Cardiac fibroblast (primary cell): ENCODE data around the gene ACO1.

Source experiments
- DNase-seq, 2 donors: peaks; one replicate each; pipeline versions ENCODE4 v3.0.0 to v3.0.0-alpha.2; 2010; ENCODE audit warnings: low read depth in 2 of 2
- H3K4me3 ChIP-seq, 2 donors: replicated peaks in 1 of 2; 1 replicate in 1 of 2; 2 replicates in 1 of 2; pipeline ENCODE4 v1.5.1; 2011; ENCODE audit warnings: low read depth in 2 of 2, low read length in 2 of 2, mild to moderate bottlenecking in 2 of 2, moderate library complexity in 1 of 2
- TF ChIP-seq, protein P1 (sequence below): IDR thresholded peaks from one replicate; pipeline ENCODE4 v1.5.1; 2011; ENCODE audit warnings: low read depth, mild to moderate bottlenecking, low read length, inconsistent platforms

Gene ACO1

DNA sequence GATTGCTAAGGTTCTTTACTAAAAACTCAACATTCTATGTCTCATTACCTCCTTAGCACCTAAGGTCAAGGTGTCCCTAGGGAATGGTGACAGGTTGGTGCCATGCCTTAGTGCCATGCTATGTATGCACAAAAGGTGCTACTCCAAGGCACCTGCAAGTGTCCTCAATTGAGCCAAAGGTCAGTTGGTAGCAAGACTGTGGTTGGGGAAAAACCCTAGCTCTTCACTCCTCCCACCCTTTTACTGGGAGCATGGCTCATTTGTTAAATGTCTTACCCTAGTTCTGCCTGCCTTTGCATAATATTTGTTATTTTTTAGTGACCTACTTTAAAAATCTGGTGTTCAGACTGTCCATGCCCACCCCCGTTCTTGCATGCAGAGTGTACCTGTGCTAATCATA is 17.0 kb downstream of the ACO1 start:
- no peak overlapping the region for H3K4me3 ChIP-seq
- no peak for DNase-seq
- TF ChIP-seq, protein P1, sequence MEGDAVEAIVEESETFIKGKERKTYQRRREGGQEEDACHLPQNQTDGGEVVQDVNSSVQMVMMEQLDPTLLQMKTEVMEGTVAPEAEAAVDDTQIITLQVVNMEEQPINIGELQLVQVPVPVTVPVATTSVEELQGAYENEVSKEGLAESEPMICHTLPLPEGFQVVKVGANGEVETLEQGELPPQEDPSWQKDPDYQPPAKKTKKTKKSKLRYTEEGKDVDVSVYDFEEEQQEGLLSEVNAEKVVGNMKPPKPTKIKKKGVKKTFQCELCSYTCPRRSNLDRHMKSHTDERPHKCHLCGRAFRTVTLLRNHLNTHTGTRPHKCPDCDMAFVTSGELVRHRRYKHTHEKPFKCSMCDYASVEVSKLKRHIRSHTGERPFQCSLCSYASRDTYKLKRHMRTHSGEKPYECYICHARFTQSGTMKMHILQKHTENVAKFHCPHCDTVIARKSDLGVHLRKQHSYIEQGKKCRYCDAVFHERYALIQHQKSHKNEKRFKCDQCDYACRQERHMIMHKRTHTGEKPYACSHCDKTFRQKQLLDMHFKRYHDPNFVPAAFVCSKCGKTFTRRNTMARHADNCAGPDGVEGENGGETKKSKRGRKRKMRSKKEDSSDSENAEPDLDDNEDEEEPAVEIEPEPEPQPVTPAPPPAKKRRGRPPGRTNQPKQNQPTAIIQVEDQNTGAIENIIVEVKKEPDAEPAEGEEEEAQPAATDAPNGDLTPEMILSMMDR = no peak

DNA sequence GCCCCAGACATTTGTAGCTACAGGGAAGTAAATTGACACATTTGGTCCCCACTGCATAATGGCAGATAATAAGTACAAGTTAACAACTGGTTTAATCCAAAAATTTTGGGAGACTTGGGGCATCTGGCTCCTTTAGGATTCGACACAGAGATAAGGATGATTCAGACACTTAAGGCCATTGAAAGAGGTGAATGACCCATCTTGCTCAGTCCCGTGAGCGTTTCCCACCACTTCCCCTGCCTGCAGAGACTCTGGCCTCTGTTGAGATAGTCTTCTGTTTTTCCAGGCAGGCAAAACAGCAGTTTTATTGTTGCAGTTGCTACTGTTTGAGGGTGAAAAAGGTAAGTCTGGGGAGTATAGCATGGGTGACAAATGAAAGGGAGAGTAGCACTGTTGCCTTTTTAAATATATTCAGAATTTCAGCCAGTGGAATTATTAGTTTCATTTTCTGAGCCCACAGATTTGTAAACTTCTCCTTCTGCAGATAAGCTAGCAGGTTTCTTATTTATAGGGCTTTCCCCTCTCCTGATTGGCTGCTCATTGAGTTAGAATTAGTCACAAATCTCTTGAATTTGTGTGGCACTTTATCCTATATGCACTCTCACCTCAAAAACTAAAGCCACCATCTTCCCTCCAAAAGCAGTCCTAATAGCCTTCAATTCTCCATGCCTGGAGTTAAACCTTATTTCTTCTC is 19.3 kb downstream of the ACO1 start:
- DNase-seq = peak in 1 of 2 donors; percentile 22

DNA sequence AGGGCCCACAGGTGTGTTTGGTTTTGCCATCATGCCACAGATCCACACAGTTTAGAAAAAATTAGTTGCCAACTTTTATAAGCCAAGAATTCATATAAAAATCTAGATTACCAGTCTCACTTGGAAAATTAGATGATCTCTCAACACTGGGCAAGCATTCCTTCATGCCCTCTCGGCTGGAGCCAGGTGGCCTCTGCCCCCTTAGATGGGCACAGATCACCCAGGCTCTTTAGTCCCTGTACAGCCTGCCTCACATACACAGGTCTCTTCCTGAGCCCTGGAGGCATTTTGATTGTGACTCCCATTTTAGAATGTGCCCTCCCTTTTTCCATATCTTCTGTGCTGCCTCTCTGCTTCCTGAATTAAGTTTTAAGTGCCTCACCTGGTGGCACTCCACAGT is 20.0 kb downstream of the ACO1 start:
- TF ChIP-seq, protein P1 = no peak
- H3K4me3 ChIP-seq = no peak overlapping the region
- no peak for DNase-seq

More for the DNA sequence above, 19.3 kb downstream of the ACO1 start:
- H3K4me3 ChIP-seq = no peak overlapping the region
- TF ChIP-seq, protein P1 = no peak

- TF ChIP-seq, protein P1 = no peak
- H3K4me3 ChIP-seq = no peak overlapping the region
- no peak for DNase-seq
Observed at GRCh38 chr9:32404856-32405255, 20.4 kb downstream of the ACO1 start.

DNA sequence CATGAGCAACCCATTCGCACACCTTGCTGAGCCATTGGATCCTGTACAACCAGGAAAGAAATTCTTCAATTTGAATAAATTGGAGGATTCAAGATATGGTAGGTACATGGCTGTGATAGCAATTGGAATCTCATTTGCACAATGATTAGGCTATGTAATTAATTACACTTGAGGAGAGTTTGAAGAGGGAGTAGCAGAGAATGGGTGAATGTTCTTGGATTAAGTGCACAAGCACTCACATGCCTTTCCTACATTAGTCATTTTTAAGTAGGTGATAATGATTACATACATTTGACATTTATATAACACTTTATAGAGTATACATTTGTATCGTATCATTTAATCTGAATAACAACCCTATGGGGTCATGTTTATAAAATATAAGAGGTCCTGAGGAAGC is 21.1 kb downstream of the ACO1 start:
- TF ChIP-seq, protein P1 = no peak
- H3K4me3 ChIP-seq = no peak overlapping the region
- DNase-seq = no peak

DNA sequence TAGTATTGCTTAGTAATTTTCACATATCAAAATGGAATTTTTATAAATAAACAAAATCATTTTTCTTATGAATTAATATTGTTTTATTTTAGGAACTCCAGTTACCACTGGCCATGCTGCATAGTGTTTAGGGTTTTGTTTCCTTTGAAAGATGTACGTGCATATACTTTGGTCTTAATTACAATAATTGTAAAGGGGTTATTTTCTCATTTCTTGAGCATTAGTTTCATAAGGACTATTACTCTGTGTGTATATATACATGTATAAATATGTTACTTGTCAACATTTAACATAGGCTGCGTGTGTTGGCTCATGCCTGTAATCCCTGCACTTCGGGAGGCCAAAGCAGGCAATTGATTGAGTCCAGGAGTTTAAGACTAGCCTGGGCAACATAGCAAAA is 21.6 kb downstream of the ACO1 start:
- DNase-seq = no peak
- no peak overlapping the region for H3K4me3 ChIP-seq
- TF ChIP-seq, protein P1 = no peak

DNA sequence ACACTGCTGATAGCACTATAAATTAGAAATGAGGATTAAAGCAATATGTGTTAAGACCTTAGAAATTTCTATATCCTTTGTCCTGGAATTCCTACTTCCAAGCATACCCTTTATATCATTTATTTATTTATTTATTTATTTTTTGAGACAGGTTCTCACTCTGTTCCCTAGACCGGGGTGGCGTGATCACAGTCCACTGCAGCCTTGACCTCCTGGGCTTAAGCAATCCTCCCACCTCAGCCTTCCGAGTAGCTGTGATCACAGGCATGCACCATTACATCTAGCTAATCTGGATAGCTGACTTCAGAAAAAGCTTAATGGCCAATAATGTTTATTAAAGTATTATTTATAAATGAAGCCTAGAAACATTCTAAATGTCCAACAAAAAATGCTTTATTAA is 27.3 kb downstream of the ACO1 start:
- H3K4me3 ChIP-seq = no peak overlapping the region
- DNase-seq = no peak
- TF ChIP-seq, protein P1 = no peak
